ENCODE measurements around the gene ZNF367. TPM values are rescaled to one million over a fixed set of nuclear protein-coding genes. Genes with fewer than 3 reads are reported as not detected.

Gene ZNF367
- total RNA-seq = 0.30 and 3.4 TPM in 2 replicates

GRCh38 chr9:96418083-96418919, at the start of gene ZNF367:
Gene ZNF367 (minus strand): TSS chr9:96418370. CDS start chr9:96418032, 338 bp downstream.

GRCh38 chr9:96449845-96450612, 31.9 kb upstream of the ZNF367 start, which contains the start of gene HABP4:
Gene HABP4 (plus strand): TSS chr9:96450169. CDS start chr9:96450280, 111 bp downstream.

GRCh38 chr9:96383165-96383942, 34.8 kb downstream of the ZNF367 start, which contains the start of gene SLC35D2:
Gene SLC35D2 (minus strand): TSS chr9:96383711. CDS start chr9:96383634, 77 bp downstream.

Other genes starting within 250 kb of the ZNF367 start
- gene HSD17B3, start 116.2 kb downstream of the ZNF367 start, total RNA-seq = not detected in 2 replicates
- gene SLC35D2, start 34.7 kb downstream of the ZNF367 start, total RNA-seq = 14.8 and 19.4 TPM in 2 replicates
- gene HABP4, start 31.8 kb upstream of the ZNF367 start, total RNA-seq = 11.3 and 13.7 TPM in 2 replicates
- gene CDC14B, start 201.5 kb upstream of the ZNF367 start, total RNA-seq = 15.5 and 18.4 TPM in 2 replicates
- 7.3 and 9.5 TPM in 2 replicates for gene PRXL2C, start 236.9 kb upstream of the ZNF367 start, total RNA-seq